GM12878 (cell line): ENCODE results near the gene CFAP58. TPM values are rescaled to one million over a fixed set of nuclear protein-coding genes. Genes with fewer than 3 reads are reported as not detected.
A peak's percentile ranks its signal among the peaks of the same experiment; 100 is the strongest.

Experiments
- ATAC-seq: fragments of 200-7000 bp; cut with Tn5 transposase; 3 replicates; pipeline ENCODE4 v1.9.1; 2020; ENCODE audit warnings: mild to moderate bottlenecking, moderate library complexity
- BruUV-seq: library from RNA; stranded (reverse); fragments of 400-500 nt; replicated peaks from 2 replicates; lab custom pipeline; 2021; lab: Mats Ljungman, UMichigan
- CTCF ChIA-PET: fragments of 300-600 bp; sonication (Branson Sonifier 250); formaldehyde crosslinking; extraction: SDS; loops from one replicate; lab custom pipeline; 2021; ENCODE audit warnings: inconsistent platforms; lab: Yijun Ruan, JAX
- POLR2A ChIA-PET: fragments of 350-600 bp; formaldehyde crosslinking; extraction: SDS; loops from one replicate; lab custom pipeline; 2021; ENCODE audit warnings: inconsistent platforms; lab: Charles Lee
- RAD21 ChIA-PET: fragments of 300-600 bp; sonication (Branson Sonifier 250); formaldehyde crosslinking; loops from one replicate; lab custom pipeline; 2023; ENCODE audit warnings: antibody characterized with exemption; ENCODE audit not compliant: unreplicated experiment; lab: Charles Lee
- SMC1A ChIA-PET: fragments of 300-600 bp; sonication (Branson Sonifier 250); formaldehyde crosslinking; loops from one replicate; lab custom pipeline; 2023; ENCODE audit not compliant: unreplicated experiment, uncharacterized antibody; lab: Charles Lee
- DNase-seq: peaks from one replicate; pipeline ENCODE4 v3.0.0-alpha.2; 2011; ENCODE audit warnings: low read depth, low spot score
- FAIRE-seq: peaks from 3 replicates; lab custom pipeline; 2011; peaks lifted over from hg19 to GRCh38; lab: Jason Lieb, UNC
- H2AFZ ChIP-seq: 2 replicates; pipeline ENCODE4 v1.6.0; 2011; ENCODE audit warnings: low read depth, low read length, control low read depth; ENCODE audit not compliant: control insufficient read depth
- H3K27ac ChIP-seq: 2 replicates; pipeline ENCODE4 v1.5.1; 2011; ENCODE audit warnings: control low read depth; ENCODE audit not compliant: control insufficient read depth, insufficient read depth
- H3K27me3 ChIP-seq, 2 experiments: replicated peaks in 1 of 2; 2 replicates each; pipeline versions ENCODE4 v1.6.0 to v1.6.1; 2011; ENCODE audit warnings: low read length in 1 of 2; ENCODE audit not compliant: control insufficient read depth in 2 of 2, insufficient read depth in 2 of 2
- H3K36me3 ChIP-seq, 2 experiments: 2 replicates each; pipeline ENCODE4 v1.5.1; 2011; ENCODE audit warnings: low read length in 1 of 2; ENCODE audit not compliant: control insufficient read depth in 2 of 2, insufficient read depth in 2 of 2
- H3K4me1 ChIP-seq: 2 replicates; pipeline ENCODE4 v1.6.1; 2011; ENCODE audit warnings: mild to moderate bottlenecking, low read length, moderate library complexity, mixed read lengths; ENCODE audit not compliant: control insufficient read depth, insufficient read depth
- H3K4me2 ChIP-seq: 2 replicates; pipeline ENCODE4 v1.6.0; 2011; ENCODE audit warnings: control low read depth; ENCODE audit not compliant: control insufficient read depth, insufficient read depth
- H3K4me3 ChIP-seq: fragments of 200-600 bp; sonication (generic); 2 replicates; pipeline ENCODE4 v1.5.1; 2016
- H3K79me2 ChIP-seq: 2 replicates; pipeline ENCODE4 v1.6.0; 2011; ENCODE audit warnings: low read length; ENCODE audit not compliant: control insufficient read depth, insufficient read depth
- H3K9ac ChIP-seq: 2 replicates; pipeline ENCODE4 v1.8.0; 2011; ENCODE audit warnings: low read length, control low read depth, mixed read lengths; ENCODE audit not compliant: control insufficient read depth, insufficient read depth
- H3K9me3 ChIP-seq: replicated peaks from 3 replicates; pipeline ENCODE4 v1.5.1; 2011; ENCODE audit warnings: mild to moderate bottlenecking, low read length; ENCODE audit not compliant: control insufficient read depth, insufficient read depth
- H4K20me1 ChIP-seq: 2 replicates; pipeline ENCODE4 v1.6.0; 2011; ENCODE audit not compliant: control insufficient read depth, insufficient read depth
- BCL3 ChIP-seq: IDR thresholded peaks from 2 replicates; pipeline ENCODE4 v1.6.1; 2011; ENCODE audit warnings: borderline replicate concordance, low read depth, mild to moderate bottlenecking, moderate library complexity, low read length; ENCODE audit not compliant: insufficient read depth, poor library complexity, severe bottlenecking
- ESRRA ChIP-seq: IDR thresholded peaks from 2 replicates; pipeline ENCODE4 v1.6.1; 2012; ENCODE audit warnings: mild to moderate bottlenecking, low read length, improper control_type of control experiment
- IKZF1 ChIP-seq: fragments of 450-650 bp; conservative IDR thresholded peaks from 2 replicates; pipeline ENCODE4 v1.6.1; 2017; ENCODE audit warnings: antibody characterized with exemption, mild to moderate bottlenecking
- NFYA ChIP-seq: IDR thresholded peaks from 2 replicates; pipeline ENCODE4 v1.6.1; 2011; ENCODE audit warnings: low read depth, mild to moderate bottlenecking, low read length, improper control_type of control experiment, borderline replicate concordance
- POLR2AphosphoS5 ChIP-seq: IDR thresholded peaks from 2 replicates; pipeline ENCODE4 v1.6.1; 2011; ENCODE audit warnings: mild to moderate bottlenecking, low read length, inconsistent platforms
- RUNX3 ChIP-seq: IDR thresholded peaks from 2 replicates; pipeline ENCODE4 v1.6.1; 2012; ENCODE audit warnings: low read length, inconsistent platforms
- SMAD1 ChIP-seq: fragments of 450-650 bp; IDR thresholded peaks from 2 replicates; pipeline ENCODE4 v1.6.1; 2018; ENCODE audit warnings: mild to moderate bottlenecking, low read depth; ENCODE audit not compliant: partially characterized antibody
- SMARCA5 ChIP-seq: fragments of 450-650 bp; IDR thresholded peaks from 2 replicates; pipeline ENCODE4 v1.6.1; 2017; ENCODE audit warnings: mild to moderate bottlenecking
- SP1 ChIP-seq: IDR thresholded peaks from one replicate; pipeline ENCODE4 v1.6.1; 2011; ENCODE audit warnings: low read depth, low read length
- TBL1XR1 ChIP-seq: IDR thresholded peaks from 2 replicates; pipeline ENCODE4 v1.6.1; 2012; ENCODE audit warnings: low read depth, low read length, improper control_type of control experiment
- ZBED1 ChIP-seq: IDR thresholded peaks from 2 replicates; pipeline ENCODE4 v1.6.1; 2016; ENCODE audit warnings: borderline replicate concordance
- ZNF24 ChIP-seq: fragments of 450-650 bp; IDR thresholded peaks from 2 replicates; pipeline ENCODE4 v1.6.1; 2017; ENCODE audit warnings: antibody characterized with exemption, mild to moderate bottlenecking
- WGBS: methylation state at CpG from one replicate; pipeline ENCODE4 v1.1.6; 2016; ENCODE audit warnings: low lambda C conversion rate; ENCODE audit not compliant: insufficient replicate concordance, insufficient coverage; ENCODE audit errors: missing lambda C conversion rate; 5-methylcytosine and 5-hydroxymethylcytosine counted together
- in situ Hi-C: fragments of 300-500 bp; cut with MboI; formaldehyde crosslinking; loops from 9 replicates; pipeline ENCODE4 v1.14.3; 2018; ENCODE audit warnings: mixed read lengths
- intact Hi-C: fragments of 100-400 bp; cut with micrococcal nuclease; formaldehyde crosslinking; loops from one replicate; pipeline ENCODE4 v1.14.2; 2022; ENCODE audit not compliant: unreplicated experiment
- polyA plus RNA-seq, 11 experiments: library from polyadenylated mRNA; depleted of rRNA in 4 of 11; unstranded in 6 of 11; stranded (reverse) in 5 of 11; fragments of >200 nt; fragmentation: Nextera tagmentation in 4 of 11; fragmentation: Illumina TruSeq in 1 of 11; extraction: Ambion mirVana in 4 of 11; extraction: Trizol in 1 of 11; gene quantifications; 1 replicate in 1 of 11; 2 replicates in 10 of 11; pipeline versions ENCODE4 v1.2.1 to v1.2.3, GENCODE V29; 2011 to 2016; ENCODE audit warnings: inconsistent platforms in 2 of 11, missing spikeins in 2 of 11, low read depth in 1 of 11
- total RNA-seq, 4 experiments: library from RNA; depleted of rRNA in 3 of 4; stranded (reverse); fragments of >200 nt in 3 of 4; fragmentation: Illumina TruSeq in 1 of 4; extraction: Trizol in 1 of 4; gene quantifications; 2 replicates each; pipeline versions ENCODE4 v1.2.1 to v1.2.3, GENCODE V29; 2013 to 2021
- TF ChIP-seq, protein P1 (sequence below): fragments of 450-650 bp; IDR thresholded peaks from 2 replicates; pipeline ENCODE4 v1.6.1; 2017; ENCODE audit warnings: mild to moderate bottlenecking, moderate library complexity
- TF ChIP-seq, protein P2 (sequence below): fragments of 450-650 bp; IDR thresholded peaks from 2 replicates; pipeline ENCODE4 v1.6.1; 2016; ENCODE audit warnings: mild to moderate bottlenecking

CFAP58 gene
- total and polyA plus RNA-seq, 10 of the 15 experiments (the other 5 are each of a cell fraction or from before 2014, with no cell fraction given) = 0.03 to 0.35 (median 0.21) TPM

- 45% methylated on average over 2 of the region's 2 CpGs for WGBS
- Histone ChIP-seq H3K36me3 (no peaks in the 10 kb centered on the region), H3K4me3 (no peak overlapping the region), H2AFZ (no peak overlapping the region), H4K20me1 (no peaks in the 10 kb centered on the region), H3K4me2 (peak overlapping the region; percentile 17; the same call in 1 of the 2 replicates), H3K27me3 (no peaks in the 10 kb centered on the region), H3K27ac (no peak overlapping the region), H3K9ac (no peak overlapping the region), H3K79me2 (no peaks in the 10 kb centered on the region), H3K9me3 (no peaks in the 10 kb centered on the region), H3K4me1 (peaks cover 51% of the 10 kb centered on the region)
- RAD21 ChIA-PET = interaction anchor here (1.8 to 6.8 kb wide), 3 partner anchors 12 to 57 kb away, joined by 5 to 137 read pairs (median 55); no protein-coding TSS in a partner anchor
- SMC1A ChIA-PET = interaction anchor here (1.2 to 10.5 kb wide), 4 partner anchors 13 to 63 kb away, joined by 6 to 187 read pairs (median 57); no protein-coding TSS in a partner anchor
- in situ Hi-C loops (loop anchor here (5.0 to 10.0 kb wide), 2 partner anchors 36 to 54 kb away; no protein-coding TSS in a partner anchor), intact Hi-C loops (no loop called here)
- CTCF ChIA-PET = interaction anchor here (1.6 to 12.8 kb wide), 4 partner anchors 12 to 74 kb away, joined by 9 to 419 read pairs (median 222); partner anchors contain the start of gene ITPRIP
- DNase-seq = no peak
- POLR2A ChIA-PET = no interaction called here
- ATAC-seq = no peak
- BruUV-seq = no TSS peak
- TF ChIP-seq, protein P1, sequence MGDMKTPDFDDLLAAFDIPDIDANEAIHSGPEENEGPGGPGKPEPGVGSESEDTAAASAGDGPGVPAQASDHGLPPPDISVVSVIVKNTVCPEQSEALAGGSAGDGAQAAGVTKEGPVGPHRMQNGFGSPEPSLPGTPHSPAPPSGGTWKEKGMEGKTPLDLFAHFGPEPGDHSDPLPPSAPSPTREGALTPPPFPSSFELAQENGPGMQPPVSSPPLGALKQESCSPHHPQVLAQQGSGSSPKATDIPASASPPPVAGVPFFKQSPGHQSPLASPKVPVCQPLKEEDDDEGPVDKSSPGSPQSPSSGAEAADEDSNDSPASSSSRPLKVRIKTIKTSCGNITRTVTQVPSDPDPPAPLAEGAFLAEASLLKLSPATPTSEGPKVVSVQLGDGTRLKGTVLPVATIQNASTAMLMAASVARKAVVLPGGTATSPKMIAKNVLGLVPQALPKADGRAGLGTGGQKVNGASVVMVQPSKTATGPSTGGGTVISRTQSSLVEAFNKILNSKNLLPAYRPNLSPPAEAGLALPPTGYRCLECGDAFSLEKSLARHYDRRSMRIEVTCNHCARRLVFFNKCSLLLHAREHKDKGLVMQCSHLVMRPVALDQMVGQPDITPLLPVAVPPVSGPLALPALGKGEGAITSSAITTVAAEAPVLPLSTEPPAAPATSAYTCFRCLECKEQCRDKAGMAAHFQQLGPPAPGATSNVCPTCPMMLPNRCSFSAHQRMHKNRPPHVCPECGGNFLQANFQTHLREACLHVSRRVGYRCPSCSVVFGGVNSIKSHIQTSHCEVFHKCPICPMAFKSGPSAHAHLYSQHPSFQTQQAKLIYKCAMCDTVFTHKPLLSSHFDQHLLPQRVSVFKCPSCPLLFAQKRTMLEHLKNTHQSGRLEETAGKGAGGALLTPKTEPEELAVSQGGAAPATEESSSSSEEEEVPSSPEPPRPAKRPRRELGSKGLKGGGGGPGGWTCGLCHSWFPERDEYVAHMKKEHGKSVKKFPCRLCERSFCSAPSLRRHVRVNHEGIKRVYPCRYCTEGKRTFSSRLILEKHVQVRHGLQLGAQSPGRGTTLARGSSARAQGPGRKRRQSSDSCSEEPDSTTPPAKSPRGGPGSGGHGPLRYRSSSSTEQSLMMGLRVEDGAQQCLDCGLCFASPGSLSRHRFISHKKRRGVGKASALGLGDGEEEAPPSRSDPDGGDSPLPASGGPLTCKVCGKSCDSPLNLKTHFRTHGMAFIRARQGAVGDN = no peak
- TF ChIP-seq NFYA (no peak), ZBED1 (no peak), SP1 (no peak), RUNX3 (no peak), BCL3 (no peak), POLR2AphosphoS5 (no peak), ESRRA (no peak), SMARCA5 (no peak), TBL1XR1 (no peak), IKZF1 (no peak), SMAD1 (no peak), ZNF24 (no peak)
- TF ChIP-seq, protein P2, sequence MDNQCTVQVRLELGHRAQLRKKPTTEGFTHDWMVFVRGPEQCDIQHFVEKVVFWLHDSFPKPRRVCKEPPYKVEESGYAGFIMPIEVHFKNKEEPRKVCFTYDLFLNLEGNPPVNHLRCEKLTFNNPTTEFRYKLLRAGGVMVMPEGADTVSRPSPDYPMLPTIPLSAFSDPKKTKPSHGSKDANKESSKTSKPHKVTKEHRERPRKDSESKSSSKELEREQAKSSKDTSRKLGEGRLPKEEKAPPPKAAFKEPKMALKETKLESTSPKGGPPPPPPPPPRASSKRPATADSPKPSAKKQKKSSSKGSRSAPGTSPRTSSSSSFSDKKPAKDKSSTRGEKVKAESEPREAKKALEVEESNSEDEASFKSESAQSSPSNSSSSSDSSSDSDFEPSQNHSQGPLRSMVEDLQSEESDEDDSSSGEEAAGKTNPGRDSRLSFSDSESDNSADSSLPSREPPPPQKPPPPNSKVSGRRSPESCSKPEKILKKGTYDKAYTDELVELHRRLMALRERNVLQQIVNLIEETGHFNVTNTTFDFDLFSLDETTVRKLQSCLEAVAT = no peak
- no peak for FAIRE-seq
Measured at GRCh38 chr10:104348601-104349000, 5.0 kb upstream of the CFAP58 start.
